Neural progenitor cell (in vitro differentiated cells): ENCODE measurements around the gene ITGAL. TPM values are rescaled to one million over a fixed set of nuclear protein-coding genes. Genes with fewer than 3 reads are reported as not detected.

Source experiments
- DNase-seq: peaks from one replicate; pipeline ENCODE4 v3.0.0-alpha.2; 2016; ENCODE audit warnings: low spot score
- H2AFZ ChIP-seq: fragments of 200-600 bp; sonication (generic); replicated peaks from 2 replicates; pipeline ENCODE4 v1.6.1; 2016; ENCODE audit warnings: antibody characterized with exemption
- H3F3A ChIP-seq: fragments of 200-600 bp; sonication (generic); 2 replicates; pipeline ENCODE4 v1.6.1; 2016; ENCODE audit warnings: antibody characterized with exemption, low read depth
- H3K27ac ChIP-seq: fragments of 200-600 bp; sonication (generic); 2 replicates; pipeline ENCODE4 v1.5.1; 2016; ENCODE audit warnings: mild to moderate bottlenecking
- H3K27me3 ChIP-seq: fragments of 200-600 bp; sonication (generic); 2 replicates; pipeline ENCODE4 v1.6.1; 2016; ENCODE audit warnings: mild to moderate bottlenecking, moderate library complexity
- H3K36me3 ChIP-seq: fragments of 200-600 bp; sonication (generic); 2 replicates; pipeline ENCODE4 v1.5.1; 2016
- H3K4me1 ChIP-seq: fragments of 200-600 bp; sonication (generic); 2 replicates; pipeline ENCODE4 v1.6.1; 2016; ENCODE audit warnings: mixed run types
- H3K4me2 ChIP-seq: fragments of 200-600 bp; sonication (generic); 2 replicates; pipeline ENCODE4 v1.6.1; 2016
- H3K4me3 ChIP-seq: fragments of 200-600 bp; sonication (generic); 2 replicates; pipeline ENCODE4 v1.5.1; 2016
- H3K79me2 ChIP-seq: fragments of 200-600 bp; sonication (generic); 2 replicates; pipeline ENCODE4 v1.6.1; 2016; ENCODE audit warnings: low read depth
- H3K9ac ChIP-seq: fragments of 200-600 bp; sonication (generic); 2 replicates; pipeline ENCODE4 v1.6.1; 2016
- H3K9me3 ChIP-seq: fragments of 200-600 bp; sonication (generic); 2 replicates; pipeline ENCODE4 v1.5.1; 2016; ENCODE audit warnings: low read depth
- H4K20me1 ChIP-seq: fragments of 200-600 bp; sonication (generic); 2 replicates; pipeline ENCODE4 v1.6.1; 2016; ENCODE audit warnings: low read depth
- H3K27ac Mint-ChIP-seq: 3 replicates; pipeline ENCODE4 v1.8.0; 2021; ENCODE audit warnings: mixed read lengths
- H3K27me3 Mint-ChIP-seq: 2 replicates; pipeline ENCODE4 v1.8.0; 2022; ENCODE audit warnings: low read depth, mild to moderate bottlenecking, inconsistent platforms, moderate library complexity, mixed read lengths; ENCODE audit not compliant: insufficient read depth
- H3K36me3 Mint-ChIP-seq: 3 replicates; pipeline ENCODE4 v1.8.0; 2021; ENCODE audit warnings: mixed read lengths
- H3K4me1 Mint-ChIP-seq: 3 replicates; pipeline ENCODE4 v1.8.0; 2021; ENCODE audit warnings: mixed read lengths
- H3K4me3 Mint-ChIP-seq: 3 replicates; pipeline ENCODE4 v1.8.0; 2021; ENCODE audit warnings: mild to moderate bottlenecking, moderate library complexity, mixed read lengths
- H3K9me3 Mint-ChIP-seq: 3 replicates; pipeline ENCODE4 v1.8.0; 2020; ENCODE audit warnings: mixed read lengths
- EZH2 ChIP-seq: fragments of 200-600 bp; sonication (generic); IDR thresholded peaks from 2 replicates; pipeline ENCODE4 v1.6.1; 2017; ENCODE audit warnings: antibody characterized with exemption, mild to moderate bottlenecking, moderate library complexity
- EZH2phosphoT487 ChIP-seq: fragments of 200-600 bp; sonication (generic); IDR thresholded peaks from 2 replicates; pipeline ENCODE4 v1.6.1; 2017; ENCODE audit warnings: antibody characterized with exemption
- total RNA-seq: library from RNA; depleted of rRNA; stranded (reverse); fragments of >200 nt; gene quantifications from 2 replicates; pipeline ENCODE4 v1.2.3, GENCODE V29; 2015; ENCODE audit warnings: low replicate concordance
- TF ChIP-seq, protein P1 (sequence below): fragments of 200-600 bp; sonication (generic); IDR thresholded peaks from 2 replicates; pipeline ENCODE4 v1.5.1; 2017; ENCODE audit warnings: antibody characterized with exemption, mild to moderate bottlenecking

Gene ITGAL
- not detected in 2 replicates for total RNA-seq

GRCh38 chr16:30472328-30472942 lies at the start of gene ITGAL:
ITGAL (plus strand) TSS chr16:30472742; CDS start chr16:30472838, 96 bp downstream.
- no peaks in the 10 kb centered on the region for H3K79me2 ChIP-seq
- no peaks in the 10 kb centered on the region for H3K36me3 Mint-ChIP-seq
- H3K4me3 Mint-ChIP-seq = peak within 1 kb of the TSS; percentile 3
- H3K27ac ChIP-seq = no peak within 1 kb of the TSS
- no peak within 1 kb of the TSS for H3K9ac ChIP-seq
- no peaks in the 10 kb centered on the region for H3K4me1 Mint-ChIP-seq
- no peak within 1 kb of the TSS for H3K4me3 ChIP-seq
- H3K4me1 ChIP-seq = no peaks in the 10 kb centered on the region
- H4K20me1 ChIP-seq = no peaks in the 10 kb centered on the region
- no peak for DNase-seq
- TF ChIP-seq, protein P1, sequence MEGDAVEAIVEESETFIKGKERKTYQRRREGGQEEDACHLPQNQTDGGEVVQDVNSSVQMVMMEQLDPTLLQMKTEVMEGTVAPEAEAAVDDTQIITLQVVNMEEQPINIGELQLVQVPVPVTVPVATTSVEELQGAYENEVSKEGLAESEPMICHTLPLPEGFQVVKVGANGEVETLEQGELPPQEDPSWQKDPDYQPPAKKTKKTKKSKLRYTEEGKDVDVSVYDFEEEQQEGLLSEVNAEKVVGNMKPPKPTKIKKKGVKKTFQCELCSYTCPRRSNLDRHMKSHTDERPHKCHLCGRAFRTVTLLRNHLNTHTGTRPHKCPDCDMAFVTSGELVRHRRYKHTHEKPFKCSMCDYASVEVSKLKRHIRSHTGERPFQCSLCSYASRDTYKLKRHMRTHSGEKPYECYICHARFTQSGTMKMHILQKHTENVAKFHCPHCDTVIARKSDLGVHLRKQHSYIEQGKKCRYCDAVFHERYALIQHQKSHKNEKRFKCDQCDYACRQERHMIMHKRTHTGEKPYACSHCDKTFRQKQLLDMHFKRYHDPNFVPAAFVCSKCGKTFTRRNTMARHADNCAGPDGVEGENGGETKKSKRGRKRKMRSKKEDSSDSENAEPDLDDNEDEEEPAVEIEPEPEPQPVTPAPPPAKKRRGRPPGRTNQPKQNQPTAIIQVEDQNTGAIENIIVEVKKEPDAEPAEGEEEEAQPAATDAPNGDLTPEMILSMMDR = no peak
- no peak within 1 kb of the TSS for H3K27ac Mint-ChIP-seq
- peaks cover 5% of the 10 kb centered on the region for H3K27me3 Mint-ChIP-seq
- H3K9me3 Mint-ChIP-seq = no peaks in the 10 kb centered on the region
- no peaks in the 10 kb centered on the region for H3F3A ChIP-seq
- peak within 1 kb of the TSS; percentile 10 for H2AFZ ChIP-seq
- H3K4me2 ChIP-seq = no peak within 1 kb of the TSS
- no peaks in the 10 kb centered on the region for H3K27me3 ChIP-seq
- H3K36me3 ChIP-seq = no peaks in the 10 kb centered on the region
- no peaks in the 10 kb centered on the region for H3K9me3 ChIP-seq

GRCh38 chr16:30428055-30428454 lies 44.5 kb upstream of the ITGAL start:
- Histone ChIP-seq H3K27ac (no peak overlapping the region), H3K79me2 (peaks cover 31% of the 10 kb centered on the region), H3F3A (peaks cover 15% of the 10 kb centered on the region), H3K4me1 (peaks cover 12% of the 10 kb centered on the region), H3K4me2 (no peak overlapping the region), H3K4me3 (no peak overlapping the region), H2AFZ (no peak overlapping the region), H3K9me3 (no peaks in the 10 kb centered on the region), H4K20me1 (no peaks in the 10 kb centered on the region), H3K27me3 (peaks cover 3% of the 10 kb centered on the region), H3K36me3 (no peaks in the 10 kb centered on the region), H3K9ac (no peak overlapping the region)
- peaks cover 16% of the 10 kb centered on the region for H3K36me3 Mint-ChIP-seq
- peaks cover 4% of the 10 kb centered on the region for H3K27me3 Mint-ChIP-seq
- H3K4me1 Mint-ChIP-seq = peaks cover 5% of the 10 kb centered on the region
- H3K9me3 Mint-ChIP-seq = no peaks in the 10 kb centered on the region
- TF ChIP-seq EZH2 = no peak
- no peak for TF ChIP-seq EZH2phosphoT487
- TF ChIP-seq, protein P1 = no peak
- no peak for DNase-seq
- H3K27ac Mint-ChIP-seq = no peak overlapping the region
- peak overlapping the region; percentile 55 for H3K4me3 Mint-ChIP-seq

DNA sequence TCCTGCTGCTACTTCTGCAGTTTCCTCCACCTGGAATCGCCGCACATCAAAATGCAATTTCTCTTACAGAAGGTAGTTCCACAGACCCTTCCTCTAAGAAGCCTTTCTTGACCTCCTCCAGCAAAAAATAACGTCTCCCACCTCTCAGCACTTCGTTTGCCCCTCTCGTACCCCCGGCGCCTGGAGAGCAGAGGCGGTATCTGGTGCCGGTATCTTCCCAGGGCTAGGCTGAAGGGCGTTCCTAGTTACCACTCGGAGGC lies 43.2 kb upstream of the ITGAL start:
- H3K4me1 Mint-ChIP-seq = peaks cover 5% of the 10 kb centered on the region
- H3K27ac ChIP-seq = no peak overlapping the region
- no peak overlapping the region for H3K4me3 Mint-ChIP-seq
- peaks cover 7% of the 10 kb centered on the region for H3K27me3 Mint-ChIP-seq
- peak overlapping the region; percentile 89 for H3K4me2 ChIP-seq
- no peaks in the 10 kb centered on the region for H3K36me3 ChIP-seq
- H2AFZ ChIP-seq = peak overlapping the region; percentile 58
- H3F3A ChIP-seq = peaks cover 15% of the 10 kb centered on the region
- peak overlapping the region; percentile 62 for H3K4me3 ChIP-seq
- no peaks in the 10 kb centered on the region for H3K9me3 Mint-ChIP-seq
- no peaks in the 10 kb centered on the region for H4K20me1 ChIP-seq
- no peak for DNase-seq
- H3K27ac Mint-ChIP-seq = no peak overlapping the region
- TF ChIP-seq EZH2phosphoT487 = no peak
- TF ChIP-seq EZH2 = no peak
- TF ChIP-seq, protein P1 = no peak
- peaks cover 12% of the 10 kb centered on the region for H3K4me1 ChIP-seq
- H3K27me3 ChIP-seq = peaks cover 7% of the 10 kb centered on the region
- H3K79me2 ChIP-seq = peaks cover 31% of the 10 kb centered on the region
- no peaks in the 10 kb centered on the region for H3K9me3 ChIP-seq
- peaks cover 13% of the 10 kb centered on the region for H3K36me3 Mint-ChIP-seq
- H3K9ac ChIP-seq = peak overlapping the region; percentile 30
